OCI-LY7 (cell line): ENCODE results near the gene RASSF4. TPM values are rescaled to one million over a fixed set of nuclear protein-coding genes. Genes with fewer than 3 reads are reported as not detected.

Experiments
- BruUV-seq: library from RNA; stranded (reverse); fragments of 400-500 nt; replicated peaks from 2 replicates; lab custom pipeline; 2021; lab: Mats Ljungman, UMichigan
- CTCF ChIA-PET: fragments of 300-600 bp; sonication (Branson Sonifier 250); formaldehyde crosslinking; loops from one replicate; lab custom pipeline; 2022; ENCODE audit warnings: antibody characterized with exemption; ENCODE audit not compliant: unreplicated experiment; lab: Charles Lee
- POLR2A ChIA-PET: fragments of 300-600 bp; sonication (Branson Sonifier 250); formaldehyde crosslinking; loops from one replicate; lab custom pipeline; 2022; ENCODE audit warnings: antibody characterized with exemption; lab: Charles Lee
- DNase-seq: peaks from one replicate; pipeline ENCODE4 v3.0.0-alpha.2; 2015; ENCODE audit warnings: low spot score
- H2AFZ ChIP-seq: fragments of 200-600 bp; sonication (generic), shearing (Covaris generic); 2 replicates; pipeline ENCODE4 v1.6.1; 2014; ENCODE audit warnings: mild to moderate bottlenecking, antibody characterized with exemption, low read length, moderate library complexity
- H3K27ac ChIP-seq: fragments of 200-600 bp; sonication (generic); 2 replicates; pipeline ENCODE4 v1.5.1; 2014; ENCODE audit warnings: mixed run types, low read depth, mild to moderate bottlenecking, moderate library complexity, low read length, inconsistent platforms; ENCODE audit not compliant: poor library complexity, severe bottlenecking
- H3K36me3 ChIP-seq: fragments of 200-600 bp; sonication (generic); 2 replicates; pipeline ENCODE4 v1.6.1; 2014; ENCODE audit warnings: mild to moderate bottlenecking, antibody characterized with exemption, low read length, moderate library complexity, mixed read lengths; ENCODE audit not compliant: insufficient read depth
- H3K4me1 ChIP-seq: fragments of 200-600 bp; sonication (generic); 2 replicates; pipeline ENCODE4 v1.5.1; 2014; ENCODE audit warnings: mild to moderate bottlenecking, low read length; ENCODE audit not compliant: insufficient read depth, poor library complexity, severe bottlenecking
- H3K4me2 ChIP-seq: fragments of 200-600 bp; sonication (generic); 2 replicates; pipeline ENCODE4 v1.6.1; 2014; ENCODE audit warnings: mild to moderate bottlenecking, low read length
- H3K4me3 ChIP-seq: fragments of 200-600 bp; sonication (generic); 2 replicates; pipeline ENCODE4 v1.5.1; 2014; ENCODE audit warnings: mild to moderate bottlenecking, low read depth, low read length; ENCODE audit not compliant: poor library complexity, severe bottlenecking
- H3K79me2 ChIP-seq: fragments of 200-600 bp; sonication (generic); 2 replicates; pipeline ENCODE4 v1.6.1; 2016; ENCODE audit warnings: low read depth, mild to moderate bottlenecking, low read length, moderate library complexity, mixed read lengths; ENCODE audit not compliant: insufficient read depth
- H3K9me2 ChIP-seq: fragments of 200-600 bp; sonication (generic); 2 replicates; pipeline ENCODE4 v1.6.1; 2016; ENCODE audit warnings: mild to moderate bottlenecking, low read length, mixed read lengths; ENCODE audit not compliant: insufficient read depth
- H3K9me3 ChIP-seq: fragments of 200-600 bp; sonication (generic); 2 replicates; pipeline ENCODE4 v1.6.1; 2014; ENCODE audit warnings: mild to moderate bottlenecking, mixed run types, low read length, mixed read lengths
- H4K20me1 ChIP-seq: fragments of 200-600 bp; sonication (generic); 2 replicates; pipeline ENCODE4 v1.6.1; 2014; ENCODE audit warnings: mild to moderate bottlenecking, antibody characterized with exemption, low read length, moderate library complexity, mixed read lengths; ENCODE audit not compliant: insufficient read depth
- CTCF ChIP-seq: fragments of 200-600 bp; sonication (generic); conservative IDR thresholded peaks from 2 replicates; pipeline ENCODE4 v1.5.1; 2014; ENCODE audit warnings: mild to moderate bottlenecking, antibody characterized with exemption, low read length, moderate library complexity, mixed read lengths
- EZH2phosphoT487 ChIP-seq: fragments of 200-600 bp; sonication (generic); IDR thresholded peaks from 2 replicates; pipeline ENCODE4 v1.6.1; 2018; ENCODE audit warnings: low read depth, borderline replicate concordance, mild to moderate bottlenecking, mixed run types, antibody characterized with exemption, low read length, moderate library complexity, mixed read lengths
- intact Hi-C: fragments of 100-400 bp; cut with micrococcal nuclease; formaldehyde crosslinking; loops from one replicate; pipeline ENCODE4 v1.10.0; 2022; ENCODE audit not compliant: unreplicated experiment
- total RNA-seq, 2 experiments: library from RNA; depleted of rRNA in 1 of 2; stranded (reverse); fragments of >200 nt in 1 of 2; shearing (Covaris generic) in 1 of 2; gene quantifications; 2 replicates each; pipeline ENCODE4 v1.2.3, GENCODE V29; 2014 to 2022

RASSF4 gene
- total RNA-seq, 2 experiments from 2014 or later = 2.6 to 5.3 TPM

- Histone ChIP-seq H3K4me3 (no peak overlapping the region), H3K79me2 (no peaks in the 10 kb centered on the region), H3K27ac (no peak overlapping the region), H4K20me1 (no peaks in the 10 kb centered on the region), H3K4me2 (no peak overlapping the region), H3K36me3 (no peaks in the 10 kb centered on the region), H2AFZ (no peak overlapping the region), H3K9me2 (no peaks in the 10 kb centered on the region), H3K4me1 (peaks cover 17% of the 10 kb centered on the region), H3K9me3 (no peaks in the 10 kb centered on the region)
- intact Hi-C loops = no loop called here
- CTCF ChIA-PET = no interaction called here
- no peak for DNase-seq
- TF ChIP-seq CTCF (no peak), EZH2phosphoT487 (no peak)
- BruUV-seq = no TSS peak
- POLR2A ChIA-PET = no interaction called here
These were observed 33.2 kb downstream of the RASSF4 start for GRCh38 chr10:44992732-44993225.

- Histone ChIP-seq H3K4me1 (peaks cover 17% of the 10 kb centered on the region), H3K9me3 (no peaks in the 10 kb centered on the region), H3K4me2 (no peak overlapping the region), H3K4me3 (no peak overlapping the region), H2AFZ (no peak overlapping the region), H3K27ac (no peak overlapping the region), H4K20me1 (no peaks in the 10 kb centered on the region), H3K36me3 (no peaks in the 10 kb centered on the region), H3K79me2 (no peaks in the 10 kb centered on the region), H3K9me2 (no peaks in the 10 kb centered on the region)
- intact Hi-C loops = no loop called here
- CTCF ChIA-PET = no interaction called here
- DNase-seq = no peak
- POLR2A ChIA-PET = no interaction called here
- TF ChIP-seq CTCF = no peak
- TF ChIP-seq EZH2phosphoT487 = no peak
- BruUV-seq = no TSS peak
These were observed 33.8 kb downstream of the RASSF4 start for GRCh38 chr10:44993226-44993921.
